Measurements from ENCODE around the gene ZNF688.
A peak's percentile ranks its signal among the peaks of the same experiment; 100 is the strongest.
"Not testable (repeated sequence)": the region's sequence is repeated elsewhere in the genome, so short reads cannot be mapped to it uniquely, and the experiment has no call there.

The ZNF688 gene

GRCh38 chr16:30555315-30556124 is 16.0 kb downstream of the ZNF688 start:
- no peak for DNase-seq

- DNase-seq: no peak
Measured at GRCh38 chr16:30554557-30555314, 16.8 kb downstream of the ZNF688 start.

GRCh38 chr16:30553393-30553899 is 18.1 kb downstream of the ZNF688 start:
- no peak for DNase-seq

- DNase-seq: no peak
Measured at GRCh38 chr16:30552956-30553355, 18.6 kb downstream of the ZNF688 start.

GRCh38 chr16:30551781-30552180 is 19.7 kb downstream of the ZNF688 start:
- DNase-seq: no peak

GRCh38 chr16:30548416-30549253 is 22.9 kb downstream of the ZNF688 start:
- no peak for DNase-seq

GRCh38 chr16:30546115-30546514 is 25.4 kb downstream of the ZNF688 start:
- no peak for DNase-seq

- DNase-seq: no peak
Measured at GRCh38 chr16:30543067-30543466, 28.4 kb downstream of the ZNF688 start.

GRCh38 chr16:30541502-30542329 is 29.8 kb downstream of the ZNF688 start:
- DNase-seq: no peak

- not testable (repeated sequence) for DNase-seq
Measured at GRCh38 chr16:30540916-30541464, 30.5 kb downstream of the ZNF688 start.

GRCh38 chr16:30539986-30540526 is 31.5 kb downstream of the ZNF688 start:
- not testable (repeated sequence) for DNase-seq

GRCh38 chr16:30539000-30539964 is 32.2 kb downstream of the ZNF688 start:
- no peak for DNase-seq

GRCh38 chr16:30536391-30537024 is 35.0 kb downstream of the ZNF688 start:
- DNase-seq: not testable (repeated sequence)

- DNase-seq: no peak
Measured at GRCh38 chr16:30535777-30536190, 35.7 kb downstream of the ZNF688 start.

- DNase-seq: no peak
Measured at GRCh38 chr16:30535106-30535776, 36.3 kb downstream of the ZNF688 start.

GRCh38 chr16:30534368-30535105 is 37.0 kb downstream of the ZNF688 start, which contains the start of gene ZNF747:
Gene ZNF747 (minus strand): TSS chr16:30534858. CDS start chr16:30534679, 179 bp downstream.
- peak; percentile 86 for DNase-seq

GRCh38 chr16:30533748-30534367 is 37.7 kb downstream of the ZNF688 start:
- DNase-seq: no peak

- DNase-seq: no peak
Measured at GRCh38 chr16:30533146-30533522, 38.4 kb downstream of the ZNF688 start.
